Measurements from ENCODE around the gene TSKU.

- TF ChIP-seq FOXM1 (IDR thresholded peaks at IDR 0.05; ENCODE audit: borderline replicate concordance, low read depth) (no peak), YY1 (IDR thresholded peaks at IDR 0.05; ENCODE audit: low read depth) (no peak), TAF1 (IDR thresholded peaks at IDR 0.05; ENCODE audit: low read depth) (no peak), MAX (IDR thresholded peaks at IDR 0.05) (no peak), REST (IDR thresholded peaks at IDR 0.05; ENCODE audit: low read depth) (no peak), USF1 (IDR thresholded peaks at IDR 0.05) (no peak), EP300 (IDR thresholded peaks at IDR 0.05; ENCODE audit: borderline replicate concordance) (no peak), CREB1 (IDR thresholded peaks at IDR 0.05; ENCODE audit: low read depth) (no peak), TCF12 (IDR thresholded peaks at IDR 0.05; ENCODE audit: low read depth) (no peak), RAD21 (IDR thresholded peaks at IDR 0.05; ENCODE audit: low read depth) (no peak), NFIC (IDR thresholded peaks at IDR 0.05) (no peak), TEAD4 (IDR thresholded peaks at IDR 0.05) (no peak), CEBPB (IDR thresholded peaks at IDR 0.05) (no peak)
These were observed 2.9 kb downstream of the TSKU start for GRCh38 chr11:76786016-76786415.
